HG03060 (cell line): ENCODE measurements around the gene SGSM1.
"Not testable (repeated sequence)": the region's sequence is repeated elsewhere in the genome, so short reads cannot be mapped to it uniquely, and the experiment has no call there.

ENCODE experiments used
- ATAC-seq: cut with Tn5 transposase; IDR thresholded peaks from one replicate; pipeline ENCODE4 v1.9.1; 2021; ENCODE audit warnings: low read depth, moderate number of reproducible peaks; ENCODE audit not compliant: unreplicated experiment

SGSM1 gene

DNA sequence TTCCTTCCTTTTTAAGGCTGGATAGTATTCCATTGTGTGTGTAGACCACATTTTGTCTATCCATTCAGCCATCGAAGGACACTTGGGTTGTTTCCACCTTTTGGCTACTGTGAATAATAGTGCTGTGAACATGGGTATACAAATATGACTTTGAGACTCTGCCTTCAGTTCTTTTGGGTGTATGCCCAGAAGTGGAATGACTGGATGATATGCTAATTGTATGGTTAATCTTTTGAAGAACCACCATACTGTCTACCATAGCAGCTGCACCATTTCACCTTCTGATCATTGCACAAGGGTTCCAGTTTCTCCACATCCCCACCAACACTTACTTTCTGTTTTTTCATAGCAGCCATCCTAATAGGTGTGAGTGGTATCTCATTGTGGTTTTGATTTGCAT, 30.3 kb downstream of the SGSM1 start:
- no peak for ATAC-seq

DNA sequence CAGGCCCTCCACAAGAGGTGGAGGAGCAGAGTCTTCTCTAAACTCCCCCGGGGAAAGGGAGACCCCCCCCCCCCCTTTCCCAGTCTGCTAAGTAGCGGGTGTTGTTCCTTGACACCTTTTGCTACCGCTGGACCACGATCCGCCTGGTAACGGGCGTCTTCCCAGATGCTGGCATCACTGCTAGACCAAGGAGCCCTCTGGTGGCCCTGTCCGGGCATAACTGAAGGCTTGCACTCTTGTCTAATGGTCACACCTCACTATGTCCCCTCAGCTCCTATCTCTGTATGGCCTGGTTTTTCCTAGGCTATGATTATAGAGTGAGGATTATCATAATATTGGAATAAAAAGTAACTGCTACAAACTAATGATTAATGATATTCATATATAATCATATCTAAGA, 31.5 kb downstream of the SGSM1 start:
- not testable (repeated sequence) for ATAC-seq

- ATAC-seq, result no peak
These were observed 35.2 kb downstream of the SGSM1 start for GRCh38 chr22:24841261-24841660.

DNA sequence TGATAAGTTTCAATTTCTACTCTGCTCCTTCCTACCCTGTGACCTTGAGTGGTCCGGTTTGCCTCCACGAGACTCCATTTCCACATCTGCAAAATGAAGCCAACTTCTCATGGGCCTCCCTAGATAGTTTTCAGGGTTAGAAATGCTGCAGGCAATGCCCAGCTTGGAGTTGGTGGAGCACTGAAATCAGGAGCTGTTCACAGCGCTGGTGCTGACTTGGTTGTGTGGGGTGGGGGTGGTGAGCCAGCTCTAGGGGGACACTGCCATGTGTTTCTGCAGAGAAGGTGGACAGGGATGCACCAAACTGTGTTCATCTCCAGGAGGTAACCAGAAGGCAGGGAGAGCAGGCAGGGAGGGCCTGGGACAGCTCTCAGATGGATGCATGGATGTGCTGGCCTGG, 37.0 kb downstream of the SGSM1 start:
- no peak for ATAC-seq

GRCh38 chr22:24845041-24845898, 39.3 kb downstream of the SGSM1 start:
- no peak for ATAC-seq

- no peak for ATAC-seq
These were observed 41.5 kb downstream of the SGSM1 start for GRCh38 chr22:24847490-24847889.

GRCh38 chr22:24848559-24849168, 42.7 kb downstream of the SGSM1 start:
- ATAC-seq, result no peak

DNA sequence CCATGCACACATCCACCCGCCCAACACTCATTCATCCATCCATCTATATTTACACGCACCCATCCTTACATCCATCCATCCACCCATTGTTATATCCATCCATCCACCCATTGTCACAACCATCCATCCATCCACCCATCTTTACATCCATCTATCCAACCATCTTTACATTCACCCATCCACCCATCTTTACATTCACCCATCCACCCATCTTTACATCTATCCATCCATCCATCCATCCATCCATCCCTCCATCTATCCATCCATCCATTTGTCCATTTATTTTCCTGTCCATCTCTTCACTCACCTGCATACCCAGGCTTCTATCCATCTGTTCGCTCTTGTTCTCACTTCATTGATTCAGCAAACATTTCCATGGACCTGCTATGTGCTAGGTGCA, 49.8 kb downstream of the SGSM1 start:
- ATAC-seq, result no peak

DNA sequence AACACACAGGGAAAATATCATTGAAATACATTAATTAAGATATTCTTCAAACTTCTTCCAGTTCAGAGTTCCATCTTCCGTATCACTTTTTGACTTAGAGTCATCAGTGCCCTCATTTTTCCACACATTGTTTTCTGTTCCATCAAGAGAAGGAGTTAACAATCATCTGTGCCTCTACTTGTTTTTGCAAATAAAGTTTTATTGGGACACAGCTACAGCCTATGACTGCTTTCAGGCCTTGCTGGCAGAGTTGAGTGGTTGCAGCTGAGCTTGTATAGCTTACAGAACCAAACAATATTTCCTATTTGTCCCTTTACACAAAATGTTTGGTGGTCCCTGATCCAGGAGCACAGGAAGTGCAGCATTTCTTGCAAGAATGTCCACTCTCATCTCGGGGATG, 51.6 kb downstream of the SGSM1 start:
- ATAC-seq, result no peak

GRCh38 chr22:24859587-24859986, 53.6 kb downstream of the SGSM1 start:
- no peak for ATAC-seq

GRCh38 chr22:24865508-24865907, 59.5 kb downstream of the SGSM1 start:
- ATAC-seq, result no peak

DNA sequence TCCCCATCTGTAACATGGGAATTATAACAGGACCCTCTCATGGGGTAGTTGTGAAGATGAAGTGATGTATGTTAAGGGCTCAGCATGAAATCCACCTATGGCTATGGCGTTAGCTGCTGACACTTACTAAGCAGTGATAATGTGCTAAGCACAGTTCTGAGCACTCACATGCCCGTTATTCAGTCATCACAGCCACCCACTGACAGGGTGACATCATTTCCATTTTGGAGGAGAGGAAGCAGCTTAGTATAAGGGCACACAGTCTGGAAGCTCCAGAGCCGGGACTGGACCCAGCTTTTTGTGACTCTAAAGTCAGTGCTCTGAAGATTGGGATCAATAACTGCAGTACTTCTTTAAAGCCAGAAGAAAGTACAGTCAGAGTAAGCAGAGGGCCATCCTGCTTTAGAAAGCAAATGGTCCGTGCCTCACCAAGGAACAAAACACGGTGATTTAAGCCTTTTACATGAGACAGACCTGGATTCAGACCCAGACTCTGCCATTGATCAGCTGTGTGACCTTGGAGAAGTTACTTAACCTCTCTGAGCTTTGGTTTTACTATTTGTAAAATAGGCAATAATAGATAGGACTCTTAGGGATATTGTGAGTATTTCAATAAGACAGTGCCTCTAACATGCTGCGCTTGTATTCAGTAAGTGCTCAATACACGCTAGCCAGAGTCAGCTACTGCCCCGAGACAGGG, 61.5 kb downstream of the SGSM1 start:
- ATAC-seq, result no peak

DNA sequence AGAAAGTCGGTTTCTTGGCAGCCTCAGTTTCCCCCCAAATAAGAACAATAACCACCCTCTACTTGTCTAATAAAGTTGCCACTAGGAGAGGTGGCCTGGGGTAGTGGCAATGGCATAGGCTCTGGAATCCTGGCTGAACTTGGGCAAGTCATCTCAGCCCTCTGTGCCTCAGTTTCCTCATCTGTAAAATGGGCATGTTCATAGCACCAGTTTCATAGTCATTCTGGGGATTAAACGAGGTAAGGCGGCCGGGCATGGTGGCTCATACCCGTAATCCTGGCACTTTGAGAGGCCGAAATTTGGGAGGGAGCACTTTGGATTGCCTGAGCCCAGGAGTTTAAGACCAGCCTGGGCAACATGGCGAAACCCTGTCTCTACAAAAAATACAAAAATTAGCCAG, 63.0 kb downstream of the SGSM1 start:
- no peak for ATAC-seq

DNA sequence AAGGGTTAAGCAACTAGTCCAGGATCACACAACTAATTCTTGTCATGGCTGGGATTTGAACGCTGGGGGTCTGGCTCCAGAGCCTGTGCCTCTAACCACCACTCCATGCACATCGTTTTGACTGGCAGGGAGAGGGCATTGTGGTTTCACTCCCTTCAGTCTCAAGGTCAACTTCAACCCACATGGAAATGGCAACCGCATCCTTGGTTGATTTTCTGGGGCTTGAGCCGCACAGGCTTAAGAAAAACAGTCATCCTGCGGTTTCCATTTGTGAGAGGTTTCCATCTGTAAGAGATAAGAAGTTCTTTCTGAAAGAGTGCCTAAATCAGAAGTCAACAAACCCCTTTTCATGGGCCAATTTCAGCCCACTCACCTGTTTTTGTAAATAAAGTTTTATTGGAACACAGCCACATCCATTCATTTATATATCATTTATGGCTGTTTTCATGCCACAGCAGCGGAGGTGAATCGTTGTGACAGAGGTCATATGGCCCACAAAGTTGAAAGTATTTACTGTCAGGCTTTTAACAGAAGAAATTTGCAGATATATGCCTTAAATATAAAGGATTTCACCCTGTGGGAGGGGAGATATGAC, 65.7 kb downstream of the SGSM1 start:
- no peak for ATAC-seq

DNA sequence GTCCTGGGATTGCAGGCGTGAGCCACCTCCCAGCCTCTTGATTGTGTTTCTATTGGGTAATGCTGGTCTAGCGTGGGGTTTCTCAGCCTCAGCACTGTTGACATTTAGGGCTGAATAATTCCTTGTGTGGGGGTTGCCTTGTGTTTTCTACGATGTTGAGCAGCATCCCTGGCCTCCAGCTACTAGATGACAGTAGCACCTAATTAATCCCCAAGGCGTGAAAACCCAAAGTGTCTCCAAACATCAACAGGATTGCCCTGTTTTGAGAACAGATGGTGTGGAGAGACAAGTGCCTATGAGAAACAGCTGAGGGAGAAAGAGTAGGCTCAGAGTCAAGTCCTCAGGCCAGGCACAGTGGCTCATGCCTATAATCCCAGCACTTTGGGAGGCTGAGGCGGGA, 67.2 kb downstream of the SGSM1 start:
- ATAC-seq, result no peak

GRCh38 chr22:24875862-24876506, 70.0 kb downstream of the SGSM1 start:
- ATAC-seq, result no peak

DNA sequence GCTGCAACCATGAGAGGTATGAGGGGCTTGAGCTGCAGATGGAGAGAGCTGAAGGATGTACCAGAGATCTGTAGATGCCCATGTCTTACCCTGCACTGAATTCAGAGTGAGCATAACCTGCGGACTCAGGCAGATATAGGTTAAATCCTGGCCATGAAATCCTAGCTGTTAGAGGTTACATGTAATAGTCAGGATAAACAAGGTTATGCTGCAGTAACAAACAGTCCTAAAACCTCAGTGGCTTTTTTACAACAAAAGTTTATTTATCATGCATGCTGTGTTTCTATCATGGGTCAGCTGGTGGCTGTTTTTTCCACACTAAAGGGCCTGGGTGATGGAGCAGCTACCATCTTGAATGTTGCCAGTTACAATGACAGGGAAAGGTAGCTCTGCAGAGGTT, 70.7 kb downstream of the SGSM1 start:
- ATAC-seq, result no peak

DNA sequence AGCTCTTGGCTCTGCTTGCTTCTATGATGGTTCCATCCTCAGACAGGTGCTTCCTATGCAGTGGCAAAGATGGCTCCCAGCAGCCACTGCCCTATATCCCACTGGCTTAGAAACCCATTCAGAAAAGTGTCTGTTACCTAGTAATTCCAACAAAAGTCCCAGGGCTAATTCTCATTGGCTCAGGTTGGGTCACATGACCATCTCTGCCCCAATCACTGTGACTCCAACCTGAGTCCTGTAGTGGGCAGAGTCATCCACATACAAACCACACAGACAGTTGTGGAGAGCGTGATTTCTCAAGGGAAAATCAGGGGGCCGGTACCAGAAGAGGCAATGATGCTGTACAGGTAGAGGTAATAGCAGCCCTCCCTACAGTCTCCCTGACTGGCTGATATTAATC, 73.0 kb downstream of the SGSM1 start:
- no peak for ATAC-seq

GRCh38 chr22:24883432-24883831, 77.4 kb downstream of the SGSM1 start:
- ATAC-seq, result no peak

GRCh38 chr22:24887260-24887659, 81.2 kb downstream of the SGSM1 start:
- ATAC-seq, result no peak
